ENCODE data around the gene CIAPIN1.

DNA sequence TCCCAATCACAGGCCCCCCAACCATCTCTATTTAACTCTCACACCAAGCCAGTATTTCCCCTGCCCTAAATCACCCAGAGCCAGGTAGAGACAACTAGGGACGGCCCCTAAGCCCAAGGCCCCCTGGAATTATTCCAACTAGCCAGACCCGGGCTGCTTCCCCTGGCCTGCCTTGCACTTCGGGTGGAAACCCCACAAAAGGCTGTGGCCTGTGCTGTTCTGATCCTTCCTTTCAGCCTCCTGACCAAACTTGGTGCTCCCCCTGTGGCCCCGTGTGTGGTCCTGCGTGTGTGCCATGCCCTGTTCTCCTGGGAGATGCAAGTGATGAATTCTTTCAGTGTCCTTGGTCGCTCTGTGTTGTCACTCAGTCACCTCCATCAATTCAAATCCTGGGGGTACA lies 27.7 kb downstream of the CIAPIN1 start:
- TF ChIP-seq POLR2AphosphoS5 (IDR thresholded peaks at IDR 0.05; ENCODE audit: low read depth, low read length), result no peak
- TF ChIP-seq, protein P1, sequence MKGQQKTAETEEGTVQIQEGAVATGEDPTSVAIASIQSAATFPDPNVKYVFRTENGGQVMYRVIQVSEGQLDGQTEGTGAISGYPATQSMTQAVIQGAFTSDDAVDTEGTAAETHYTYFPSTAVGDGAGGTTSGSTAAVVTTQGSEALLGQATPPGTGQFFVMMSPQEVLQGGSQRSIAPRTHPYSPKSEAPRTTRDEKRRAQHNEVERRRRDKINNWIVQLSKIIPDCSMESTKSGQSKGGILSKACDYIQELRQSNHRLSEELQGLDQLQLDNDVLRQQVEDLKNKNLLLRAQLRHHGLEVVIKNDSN (IDR thresholded peaks at IDR 0.05; ENCODE audit: borderline replicate concordance, low read depth), result no peak
- TF ChIP-seq GABPA (IDR thresholded peaks at IDR 0.05; ENCODE audit: low read depth), result no peak
- TF ChIP-seq, protein P2, sequence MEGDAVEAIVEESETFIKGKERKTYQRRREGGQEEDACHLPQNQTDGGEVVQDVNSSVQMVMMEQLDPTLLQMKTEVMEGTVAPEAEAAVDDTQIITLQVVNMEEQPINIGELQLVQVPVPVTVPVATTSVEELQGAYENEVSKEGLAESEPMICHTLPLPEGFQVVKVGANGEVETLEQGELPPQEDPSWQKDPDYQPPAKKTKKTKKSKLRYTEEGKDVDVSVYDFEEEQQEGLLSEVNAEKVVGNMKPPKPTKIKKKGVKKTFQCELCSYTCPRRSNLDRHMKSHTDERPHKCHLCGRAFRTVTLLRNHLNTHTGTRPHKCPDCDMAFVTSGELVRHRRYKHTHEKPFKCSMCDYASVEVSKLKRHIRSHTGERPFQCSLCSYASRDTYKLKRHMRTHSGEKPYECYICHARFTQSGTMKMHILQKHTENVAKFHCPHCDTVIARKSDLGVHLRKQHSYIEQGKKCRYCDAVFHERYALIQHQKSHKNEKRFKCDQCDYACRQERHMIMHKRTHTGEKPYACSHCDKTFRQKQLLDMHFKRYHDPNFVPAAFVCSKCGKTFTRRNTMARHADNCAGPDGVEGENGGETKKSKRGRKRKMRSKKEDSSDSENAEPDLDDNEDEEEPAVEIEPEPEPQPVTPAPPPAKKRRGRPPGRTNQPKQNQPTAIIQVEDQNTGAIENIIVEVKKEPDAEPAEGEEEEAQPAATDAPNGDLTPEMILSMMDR (IDR thresholded peaks at IDR 0.05), result no peak
- no peak for TF ChIP-seq MXI1 (IDR thresholded peaks at IDR 0.05; ENCODE audit: low read depth, low read length)
- TF ChIP-seq FOXM1 (IDR thresholded peaks at IDR 0.05; ENCODE audit: low read depth), result no peak
- no peak for TF ChIP-seq CHD2 (IDR thresholded peaks at IDR 0.05; ENCODE audit: low read length, partially characterized antibody)
- TF ChIP-seq NRF1 (IDR thresholded peaks at IDR 0.05; ENCODE audit: low read depth, low read length), result no peak
- TF ChIP-seq NFIC (IDR thresholded peaks at IDR 0.05; ENCODE audit: borderline replicate concordance), result no peak
- TF ChIP-seq RXRA (IDR thresholded peaks at IDR 0.05; ENCODE audit: borderline replicate concordance, low read depth), result no peak
- no peak for TF ChIP-seq ELF1 (IDR thresholded peaks at IDR 0.05)
- TF ChIP-seq, protein P3, sequence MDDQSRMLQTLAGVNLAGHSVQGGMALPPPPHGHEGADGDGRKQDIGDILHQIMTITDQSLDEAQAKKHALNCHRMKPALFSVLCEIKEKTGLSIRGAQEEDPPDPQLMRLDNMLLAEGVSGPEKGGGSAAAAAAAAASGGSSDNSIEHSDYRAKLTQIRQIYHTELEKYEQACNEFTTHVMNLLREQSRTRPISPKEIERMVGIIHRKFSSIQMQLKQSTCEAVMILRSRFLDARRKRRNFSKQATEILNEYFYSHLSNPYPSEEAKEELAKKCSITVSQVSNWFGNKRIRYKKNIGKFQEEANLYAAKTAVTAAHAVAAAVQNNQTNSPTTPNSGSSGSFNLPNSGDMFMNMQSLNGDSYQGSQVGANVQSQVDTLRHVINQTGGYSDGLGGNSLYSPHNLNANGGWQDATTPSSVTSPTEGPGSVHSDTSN (IDR thresholded peaks at IDR 0.05), result no peak
- TF ChIP-seq, protein P4, sequence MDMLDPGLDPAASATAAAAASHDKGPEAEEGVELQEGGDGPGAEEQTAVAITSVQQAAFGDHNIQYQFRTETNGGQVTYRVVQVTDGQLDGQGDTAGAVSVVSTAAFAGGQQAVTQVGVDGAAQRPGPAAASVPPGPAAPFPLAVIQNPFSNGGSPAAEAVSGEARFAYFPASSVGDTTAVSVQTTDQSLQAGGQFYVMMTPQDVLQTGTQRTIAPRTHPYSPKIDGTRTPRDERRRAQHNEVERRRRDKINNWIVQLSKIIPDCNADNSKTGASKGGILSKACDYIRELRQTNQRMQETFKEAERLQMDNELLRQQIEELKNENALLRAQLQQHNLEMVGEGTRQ (IDR thresholded peaks at IDR 0.05; ENCODE audit: borderline replicate concordance, low read depth, low read length), result no peak
